Cardiac muscle cell (in vitro differentiated cells and primary cell): ENCODE measurements around the gene CLEC10A. TPM values are rescaled to one million over a fixed set of nuclear protein-coding genes. Genes with fewer than 3 reads are reported as not detected.

Experiments
- DNase-seq, 2 donors: peaks; one replicate each; pipeline versions ENCODE4 v3.0.0 to v3.0.0-alpha.2; 2010 to 2017; ENCODE audit warnings: low read depth in 1 of 2, low spot score in 1 of 2
- H3K27ac ChIP-seq: fragments of 200-600 bp; sonication (generic); 2 replicates; pipeline ENCODE4 v1.5.1; 2016
- H3K27me3 ChIP-seq: fragments of 200-600 bp; sonication (generic); 2 replicates; pipeline ENCODE4 v1.6.0; 2016; ENCODE audit warnings: control low read depth
- H3K36me3 ChIP-seq: fragments of 200-600 bp; sonication (generic); 2 replicates; pipeline ENCODE4 v1.5.1; 2016; ENCODE audit warnings: control low read depth
- H3K4me1 ChIP-seq: fragments of 200-600 bp; sonication (generic); 2 replicates; pipeline ENCODE4 v1.8.1; 2017; ENCODE audit warnings: low read depth, mild to moderate bottlenecking, mixed run types
- H3K4me3 ChIP-seq: fragments of 200-600 bp; sonication (generic); 2 replicates; pipeline ENCODE4 v1.5.1; 2016; ENCODE audit warnings: mild to moderate bottlenecking
- H3K9me3 ChIP-seq: fragments of 200-600 bp; sonication (generic); 2 replicates; pipeline ENCODE4 v1.5.1; 2017; ENCODE audit warnings: low read depth, mild to moderate bottlenecking, control low read depth
- polyA plus RNA-seq: library from polyadenylated mRNA; unstranded; fragments of >200 nt; fragmentation: Nextera tagmentation; extraction: Ambion mirVana; gene quantifications from 2 replicates; pipeline ENCODE4 v1.2.1, GENCODE V29; 2016
- total RNA-seq: library from RNA; depleted of rRNA; stranded (reverse); fragments of >200 nt; gene quantifications from 2 replicates; pipeline ENCODE4 v1.2.3, GENCODE V29; 2016
- TF ChIP-seq, protein P1 (sequence below): IDR thresholded peaks from 2 replicates; pipeline ENCODE4 v1.5.1; 2012; ENCODE audit warnings: low read depth, mild to moderate bottlenecking, low read length

Gene CLEC10A
- total and polyA plus RNA-seq, 2 experiments from 2014 or later, result not detected

DNA sequence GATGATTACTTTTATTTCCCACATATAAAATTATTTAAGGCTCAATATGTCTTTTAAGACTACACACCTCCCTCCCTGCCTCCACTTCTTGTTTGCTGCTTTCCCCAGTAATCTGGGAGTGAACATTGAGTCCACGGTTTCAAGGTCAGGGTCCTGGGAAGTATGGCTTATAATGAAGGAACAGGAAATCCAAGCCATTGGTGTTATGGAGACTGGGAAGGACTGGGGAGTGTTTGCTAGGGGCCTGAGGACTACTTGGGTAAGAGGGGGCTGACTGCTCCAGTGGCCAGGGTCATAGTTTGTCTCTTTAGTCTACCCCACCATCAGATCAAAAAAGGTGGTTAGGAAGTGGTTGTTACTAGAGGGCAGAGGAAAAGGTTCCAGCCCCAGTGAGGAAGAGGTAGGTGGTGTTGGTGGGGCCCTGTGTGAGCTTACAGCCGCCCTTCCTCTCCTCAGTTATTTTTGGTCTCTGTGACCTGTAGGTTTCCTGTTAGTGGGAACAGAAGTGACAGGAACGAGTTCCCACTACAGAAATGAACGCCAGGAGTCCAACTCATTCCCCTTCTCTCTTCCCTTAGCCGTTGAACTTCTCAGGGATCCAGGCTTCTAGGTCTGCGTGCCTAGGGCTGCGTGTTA, 45.0 kb downstream of the CLEC10A start:
- TF ChIP-seq, protein P1, sequence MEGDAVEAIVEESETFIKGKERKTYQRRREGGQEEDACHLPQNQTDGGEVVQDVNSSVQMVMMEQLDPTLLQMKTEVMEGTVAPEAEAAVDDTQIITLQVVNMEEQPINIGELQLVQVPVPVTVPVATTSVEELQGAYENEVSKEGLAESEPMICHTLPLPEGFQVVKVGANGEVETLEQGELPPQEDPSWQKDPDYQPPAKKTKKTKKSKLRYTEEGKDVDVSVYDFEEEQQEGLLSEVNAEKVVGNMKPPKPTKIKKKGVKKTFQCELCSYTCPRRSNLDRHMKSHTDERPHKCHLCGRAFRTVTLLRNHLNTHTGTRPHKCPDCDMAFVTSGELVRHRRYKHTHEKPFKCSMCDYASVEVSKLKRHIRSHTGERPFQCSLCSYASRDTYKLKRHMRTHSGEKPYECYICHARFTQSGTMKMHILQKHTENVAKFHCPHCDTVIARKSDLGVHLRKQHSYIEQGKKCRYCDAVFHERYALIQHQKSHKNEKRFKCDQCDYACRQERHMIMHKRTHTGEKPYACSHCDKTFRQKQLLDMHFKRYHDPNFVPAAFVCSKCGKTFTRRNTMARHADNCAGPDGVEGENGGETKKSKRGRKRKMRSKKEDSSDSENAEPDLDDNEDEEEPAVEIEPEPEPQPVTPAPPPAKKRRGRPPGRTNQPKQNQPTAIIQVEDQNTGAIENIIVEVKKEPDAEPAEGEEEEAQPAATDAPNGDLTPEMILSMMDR, result no peak
- H3K27ac ChIP-seq, result peak overlapping the region; percentile 86

DNA sequence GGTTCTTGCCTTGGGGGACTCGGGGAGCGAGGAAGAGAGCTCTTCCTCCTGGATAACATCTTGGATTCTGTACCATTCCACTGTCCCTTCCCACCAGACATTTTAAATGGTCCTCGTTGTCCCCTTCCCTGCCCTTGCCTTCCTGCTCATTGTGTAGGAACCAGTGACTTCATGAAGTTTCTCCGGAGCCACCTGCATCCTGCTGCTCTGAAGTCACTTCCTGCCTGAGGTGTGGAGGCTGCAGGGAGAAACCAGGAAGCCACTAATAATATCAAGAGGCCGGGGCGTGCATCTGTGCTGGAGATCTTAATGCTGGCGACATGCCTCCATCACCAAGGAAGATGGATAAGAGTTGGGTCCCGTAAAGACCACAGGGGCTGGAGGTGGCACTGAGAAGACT, 50.4 kb downstream of the CLEC10A start:
- TF ChIP-seq, protein P1, result no peak
- Histone ChIP-seq H3K9me3 (no peaks in the 10 kb centered on the region), H3K36me3 (no peaks in the 10 kb centered on the region), H3K4me1 (no peaks in the 10 kb centered on the region), H3K4me3 (no peak overlapping the region), H3K27me3 (no peaks in the 10 kb centered on the region), H3K27ac (no peak overlapping the region)
- peak in 1 of 2 donors; percentile 28 for DNase-seq

More for the DNA sequence above, 45.0 kb downstream of the CLEC10A start:
- peaks cover 16% of the 10 kb centered on the region for H3K4me1 ChIP-seq
- H3K4me3 ChIP-seq, result peak overlapping the region; percentile 61
- DNase-seq, result no peak
- H3K27me3 ChIP-seq, result no peaks in the 10 kb centered on the region
- no peaks in the 10 kb centered on the region for H3K36me3 ChIP-seq
- no peaks in the 10 kb centered on the region for H3K9me3 ChIP-seq

DNA sequence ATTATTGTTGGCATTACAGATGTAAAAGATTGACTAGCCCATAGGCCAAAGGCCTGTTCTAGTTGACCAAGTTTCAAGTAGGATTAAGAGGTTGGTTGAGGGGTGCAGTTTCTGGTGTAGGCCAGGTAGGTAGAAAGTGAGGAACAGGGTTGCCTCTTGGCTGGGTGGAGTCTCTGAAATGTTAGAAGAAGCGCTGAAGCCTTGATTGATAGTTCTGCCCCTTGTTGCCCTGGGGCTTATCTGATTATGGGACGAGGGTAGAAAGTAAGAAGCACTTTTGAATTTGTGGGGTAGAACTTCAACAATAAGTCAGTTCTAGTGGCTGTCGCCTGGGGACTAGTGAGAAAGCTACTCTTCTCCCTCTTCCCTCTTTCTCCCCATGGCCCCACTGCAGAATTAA, 51.0 kb downstream of the CLEC10A start:
- no peaks in the 10 kb centered on the region for H3K4me1 ChIP-seq
- H3K36me3 ChIP-seq, result no peaks in the 10 kb centered on the region
- TF ChIP-seq, protein P1, result no peak
- no peak overlapping the region for H3K4me3 ChIP-seq
- no peak overlapping the region for H3K27ac ChIP-seq
- DNase-seq, result no peak
- H3K9me3 ChIP-seq, result no peaks in the 10 kb centered on the region
- peaks cover under 1% of the 10 kb centered on the region for H3K27me3 ChIP-seq

DNA sequence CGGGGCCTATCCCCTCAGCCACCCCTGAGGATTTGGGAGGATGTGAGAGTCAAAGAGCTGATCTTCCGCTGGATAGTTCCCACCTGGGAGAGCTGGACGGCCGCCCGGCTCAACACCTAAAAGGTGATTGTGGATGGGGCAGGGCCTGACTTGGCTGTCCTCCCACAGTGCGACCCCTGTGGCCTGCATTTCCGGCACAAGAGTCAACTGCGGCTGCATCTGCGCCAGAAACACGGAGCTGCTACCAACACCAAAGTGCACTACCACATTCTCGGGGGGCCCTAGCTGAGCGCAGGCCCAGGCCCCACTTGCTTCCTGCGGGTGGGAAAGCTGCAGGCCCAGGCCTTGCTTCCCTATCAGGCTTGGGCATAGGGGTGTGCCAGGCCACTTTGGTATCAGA, 52.7 kb downstream of the CLEC10A start:
- no peaks in the 10 kb centered on the region for H3K9me3 ChIP-seq
- no peak for DNase-seq
- H3K27ac ChIP-seq, result no peak overlapping the region
- no peak overlapping the region for H3K4me3 ChIP-seq
- peaks cover 18% of the 10 kb centered on the region for H3K27me3 ChIP-seq
- TF ChIP-seq, protein P1, result no peak
- no peaks in the 10 kb centered on the region for H3K4me1 ChIP-seq
- H3K36me3 ChIP-seq, result no peaks in the 10 kb centered on the region

DNA sequence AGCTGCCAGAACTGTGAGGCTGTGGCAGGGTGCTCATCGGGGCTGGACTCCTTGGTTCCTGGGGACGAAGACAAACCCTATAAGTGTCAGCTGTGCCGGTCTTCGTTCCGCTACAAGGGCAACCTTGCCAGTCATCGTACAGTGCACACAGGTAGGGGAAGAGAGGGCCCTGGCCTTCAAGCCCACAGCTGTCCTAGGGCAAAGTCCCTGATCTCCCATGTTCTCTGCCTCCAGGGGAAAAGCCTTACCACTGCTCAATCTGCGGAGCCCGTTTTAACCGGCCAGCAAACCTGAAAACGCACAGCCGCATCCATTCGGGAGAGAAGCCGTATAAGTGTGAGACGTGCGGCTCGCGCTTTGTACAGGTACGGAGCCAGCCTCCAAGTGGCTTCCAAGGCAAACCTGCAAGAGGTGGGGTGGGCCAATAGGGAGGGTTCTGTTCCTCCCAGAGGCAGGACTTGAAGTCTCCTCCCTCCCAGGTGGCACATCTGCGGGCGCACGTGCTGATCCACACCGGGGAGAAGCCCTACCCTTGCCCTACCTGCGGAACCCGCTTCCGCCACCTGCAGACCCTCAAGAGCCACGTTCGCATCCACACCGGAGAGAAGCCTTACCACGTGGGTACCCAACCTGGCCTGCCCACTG, 53.5 kb downstream of the CLEC10A start:
- DNase-seq, result no peak
- Histone ChIP-seq H3K9me3 (no peaks in the 10 kb centered on the region), H3K36me3 (no peaks in the 10 kb centered on the region), H3K27me3 (peaks cover 22% of the 10 kb centered on the region), H3K4me3 (no peak overlapping the region), H3K27ac (no peak overlapping the region), H3K4me1 (no peaks in the 10 kb centered on the region)
- TF ChIP-seq, protein P1, result no peak
